Mucosa of descending colon (tissue), 3 donors: Measurements from ENCODE around the gene RNF123. TPM values are rescaled to one million over a fixed set of nuclear protein-coding genes. Genes with fewer than 3 reads are reported as not detected.

ENCODE experiments used
- ATAC-seq: fragments of 200-7000 bp; cut with Tn5 transposase; one replicate; pipeline ENCODE4 v1.9.1; 2020; ENCODE audit warnings: mild to moderate bottlenecking, moderate library complexity
- DNase-seq, 3 donors: peaks; one replicate each; pipeline ENCODE4 v3.0.0-alpha.2; 2020
- H3K36me3 ChIP-seq: fragments of 200-600 bp; one replicate; pipeline ENCODE4 v1.8.0; 2021; ENCODE audit warnings: low read depth, mild to moderate bottlenecking
- H3K4me1 ChIP-seq: fragments of 200-600 bp; one replicate; pipeline ENCODE4 v1.8.0; 2021; ENCODE audit warnings: low read depth, mild to moderate bottlenecking
- H3K4me3 ChIP-seq: fragments of 200-600 bp; one replicate; pipeline ENCODE4 v1.8.0; 2021; ENCODE audit warnings: mild to moderate bottlenecking
- H3K9me3 ChIP-seq: fragments of 200-600 bp; one replicate; pipeline ENCODE4 v1.8.0; 2021; ENCODE audit warnings: mild to moderate bottlenecking
- intact Hi-C, 2 donors: fragments of 100-400 bp; cut with DNase I in 1 of 2; cut with micrococcal nuclease in 1 of 2; formaldehyde crosslinking; loops; one replicate each; pipeline versions ENCODE4 v1.11.0 to v1.11.1; 2022; cut with DNase I, micrococcal nuclease
- total RNA-seq, 3 donors: library from RNA; stranded (reverse); fragmentation: NEBNext Ultra II Directional in 2 of 3; extraction: Animal tissue kit (Norgen Biotek cat#: 25700) in 2 of 3; gene quantifications; one replicate each; pipeline versions ENCODE4 v1.2.1 to v1.2.4, GENCODE V29; 2021 to 2023
- TF ChIP-seq, protein P1 (sequence below): fragments of 200-600 bp; IDR thresholded peaks from one replicate; pipeline ENCODE4 v1.8.0; 2022; ENCODE audit warnings: antibody characterized with exemption, mild to moderate bottlenecking
- donor health status: DM: no; HTN: no; CAD: no; lungs with moderate emphysema.
- donor health status: DM: no; HTN: no; CAD: no.
- donor health status: DM: no; HTN: yes; CAD: no.

RNF123 gene
- total RNA-seq, 3 donors from 2014 or later = 45.5 to 58.1 (median 51.0) TPM

- DNase-seq (peak; percentile 97 to 99 (median 98)), ATAC-seq (peak; percentile 87)
- peaks cover 5% of the 10 kb centered on the region for H3K36me3 ChIP-seq
- H3K9me3 ChIP-seq = no peaks in the 10 kb centered on the region
- H3K4me1 ChIP-seq = peaks cover 36% of the 10 kb centered on the region
- H3K4me3 ChIP-seq = peak within 1 kb of the TSS; percentile 96
- TF ChIP-seq, protein P1, sequence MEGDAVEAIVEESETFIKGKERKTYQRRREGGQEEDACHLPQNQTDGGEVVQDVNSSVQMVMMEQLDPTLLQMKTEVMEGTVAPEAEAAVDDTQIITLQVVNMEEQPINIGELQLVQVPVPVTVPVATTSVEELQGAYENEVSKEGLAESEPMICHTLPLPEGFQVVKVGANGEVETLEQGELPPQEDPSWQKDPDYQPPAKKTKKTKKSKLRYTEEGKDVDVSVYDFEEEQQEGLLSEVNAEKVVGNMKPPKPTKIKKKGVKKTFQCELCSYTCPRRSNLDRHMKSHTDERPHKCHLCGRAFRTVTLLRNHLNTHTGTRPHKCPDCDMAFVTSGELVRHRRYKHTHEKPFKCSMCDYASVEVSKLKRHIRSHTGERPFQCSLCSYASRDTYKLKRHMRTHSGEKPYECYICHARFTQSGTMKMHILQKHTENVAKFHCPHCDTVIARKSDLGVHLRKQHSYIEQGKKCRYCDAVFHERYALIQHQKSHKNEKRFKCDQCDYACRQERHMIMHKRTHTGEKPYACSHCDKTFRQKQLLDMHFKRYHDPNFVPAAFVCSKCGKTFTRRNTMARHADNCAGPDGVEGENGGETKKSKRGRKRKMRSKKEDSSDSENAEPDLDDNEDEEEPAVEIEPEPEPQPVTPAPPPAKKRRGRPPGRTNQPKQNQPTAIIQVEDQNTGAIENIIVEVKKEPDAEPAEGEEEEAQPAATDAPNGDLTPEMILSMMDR = no peak
- intact Hi-C loops = no loop called here
Measured at GRCh38 chr3:49723628-49724551, 34.5 kb downstream of the RNF123 start, which contains the start of gene GMPPB. TSS of gene GMPPB (minus strand) at chr3:49723951. CDS start at chr3:49723726, 225 bp downstream.

- Histone ChIP-seq H3K36me3 (peaks cover 5% of the 10 kb centered on the region), H3K4me3 (no peak overlapping the region), H3K9me3 (no peaks in the 10 kb centered on the region), H3K4me1 (peaks cover 33% of the 10 kb centered on the region)
- TF ChIP-seq, protein P1 = no peak
- DNase-seq (peak in 2 of 3 donors; percentile 55 to 75), ATAC-seq (no peak)
- intact Hi-C loops = no loop called here
Measured at GRCh38 chr3:49724586-49724985, 35.2 kb downstream of the RNF123 start.

GRCh38 chr3:49725906-49726681 is 36.7 kb downstream of the RNF123 start:
- intact Hi-C loops = no loop called here
- Histone ChIP-seq H3K4me3 (no peak overlapping the region), H3K9me3 (no peaks in the 10 kb centered on the region), H3K4me1 (peaks cover 26% of the 10 kb centered on the region), H3K36me3 (peaks cover 5% of the 10 kb centered on the region)
- peak; percentile 5 for ATAC-seq
- TF ChIP-seq, protein P1 = no peak
- peak in 2 of 3 donors; percentile 80 to 85 for DNase-seq

GRCh38 chr3:49727154-49727923 is 38.0 kb downstream of the RNF123 start:
- peaks cover 5% of the 10 kb centered on the region for H3K36me3 ChIP-seq
- TF ChIP-seq, protein P1 = no peak
- no peak for ATAC-seq
- H3K9me3 ChIP-seq = no peaks in the 10 kb centered on the region
- peak in 1 of 3 donors; percentile 29 for DNase-seq
- intact Hi-C loops = no loop called here
- no peak overlapping the region for H3K4me3 ChIP-seq
- H3K4me1 ChIP-seq = peaks cover 20% of the 10 kb centered on the region

- TF ChIP-seq, protein P1 = no peak
- ATAC-seq = no peak
- Histone ChIP-seq H3K4me1 (peaks cover 14% of the 10 kb centered on the region), H3K9me3 (no peaks in the 10 kb centered on the region), H3K36me3 (peaks cover 5% of the 10 kb centered on the region), H3K4me3 (no peak overlapping the region)
- intact Hi-C loops = no loop called here
- DNase-seq = no peak
Measured at GRCh38 chr3:49727924-49728361, 38.6 kb downstream of the RNF123 start.
